Middle frontal gyrus (tissue), 1 donor: Measurements from ENCODE around the gene R3HDM1.
"Not testable (repeated sequence)": the region's sequence is repeated elsewhere in the genome, so short reads cannot be mapped to it uniquely, and the experiment has no call there.

Experiments
- DNase-seq: peaks from one replicate; pipeline ENCODE4 v3.0.0-alpha.2; 2015; ENCODE audit warnings: low spot score; ENCODE audit errors: extremely low spot score

Gene R3HDM1

GRCh38 chr2:135708159-135708558, 176.9 kb downstream of the R3HDM1 start:
- DNase-seq, result no peak

- no peak for DNase-seq
These were observed 178.7 kb downstream of the R3HDM1 start for GRCh38 chr2:135709992-135710391.

GRCh38 chr2:135715086-135715485, 183.8 kb downstream of the R3HDM1 start:
- DNase-seq, result not testable (repeated sequence)

GRCh38 chr2:135728064-135728743, 196.9 kb downstream of the R3HDM1 start:
- no peak for DNase-seq

GRCh38 chr2:135732561-135732960, 201.3 kb downstream of the R3HDM1 start:
- no peak for DNase-seq

- no peak for DNase-seq
These were observed 201.8 kb downstream of the R3HDM1 start for GRCh38 chr2:135733045-135733444.

- DNase-seq, result no peak
These were observed 205.3 kb downstream of the R3HDM1 start for GRCh38 chr2:135736546-135736945.

- no peak for DNase-seq
These were observed 208.9 kb downstream of the R3HDM1 start for GRCh38 chr2:135740206-135740605.

GRCh38 chr2:135741043-135741394, 209.7 kb downstream of the R3HDM1 start:
- no peak for DNase-seq

- peak; percentile 98 for DNase-seq
These were observed 210.4 kb downstream of the R3HDM1 start, which contains the start of gene UBXN4 for GRCh38 chr2:135741395-135742324. UBXN4 (plus strand) TSS chr2:135741855; CDS start chr2:135741930, 75 bp downstream.

GRCh38 chr2:135742325-135742757, 211.1 kb downstream of the R3HDM1 start:
- DNase-seq, result no peak

- no peak for DNase-seq
These were observed 212.6 kb downstream of the R3HDM1 start for GRCh38 chr2:135743860-135744259.

GRCh38 chr2:135744760-135745314, 213.6 kb downstream of the R3HDM1 start:
- no peak for DNase-seq

GRCh38 chr2:135745545-135745944, 214.3 kb downstream of the R3HDM1 start:
- no peak for DNase-seq

- DNase-seq, result no peak
These were observed 224.3 kb downstream of the R3HDM1 start for GRCh38 chr2:135755573-135755972.

GRCh38 chr2:135756692-135757091, 225.4 kb downstream of the R3HDM1 start:
- DNase-seq, result no peak

- no peak for DNase-seq
These were observed 230.7 kb downstream of the R3HDM1 start for GRCh38 chr2:135762022-135762421.

GRCh38 chr2:135762530-135762929, 231.2 kb downstream of the R3HDM1 start:
- no peak for DNase-seq

- DNase-seq, result no peak
These were observed 237.6 kb downstream of the R3HDM1 start for GRCh38 chr2:135768863-135769262.

GRCh38 chr2:135773319-135773718, 242.0 kb downstream of the R3HDM1 start:
- no peak for DNase-seq

- no peak for DNase-seq
These were observed 242.6 kb downstream of the R3HDM1 start for GRCh38 chr2:135773917-135774316.
